Neuron (in vitro differentiated cells): Measurements from ENCODE around the gene ADSS1.

Experiments used
- H2AFZ ChIP-seq: one replicate; pipeline ENCODE4 v1.6.1; 2013; ENCODE audit warnings: low read depth, mild to moderate bottlenecking, inconsistent platforms, low read length, moderate library complexity
- H3K27me3 ChIP-seq: one replicate; pipeline ENCODE4 v1.6.1; 2013; ENCODE audit warnings: low read length; ENCODE audit not compliant: insufficient read depth
- H3K36me3 ChIP-seq: one replicate; pipeline ENCODE4 v1.6.1; 2013; ENCODE audit warnings: low read length; ENCODE audit not compliant: insufficient read depth
- H3K4me1 ChIP-seq: one replicate; pipeline ENCODE4 v1.6.1; 2013; ENCODE audit warnings: low read length; ENCODE audit not compliant: insufficient read depth
- H3K4me3 ChIP-seq: 2 replicates; pipeline ENCODE4 v1.5.1; 2013; ENCODE audit warnings: mild to moderate bottlenecking, low read length, moderate library complexity
- H3K9me3 ChIP-seq: one replicate; pipeline ENCODE4 v1.6.1; 2013; ENCODE audit warnings: low read length

Gene ADSS1

DNA sequence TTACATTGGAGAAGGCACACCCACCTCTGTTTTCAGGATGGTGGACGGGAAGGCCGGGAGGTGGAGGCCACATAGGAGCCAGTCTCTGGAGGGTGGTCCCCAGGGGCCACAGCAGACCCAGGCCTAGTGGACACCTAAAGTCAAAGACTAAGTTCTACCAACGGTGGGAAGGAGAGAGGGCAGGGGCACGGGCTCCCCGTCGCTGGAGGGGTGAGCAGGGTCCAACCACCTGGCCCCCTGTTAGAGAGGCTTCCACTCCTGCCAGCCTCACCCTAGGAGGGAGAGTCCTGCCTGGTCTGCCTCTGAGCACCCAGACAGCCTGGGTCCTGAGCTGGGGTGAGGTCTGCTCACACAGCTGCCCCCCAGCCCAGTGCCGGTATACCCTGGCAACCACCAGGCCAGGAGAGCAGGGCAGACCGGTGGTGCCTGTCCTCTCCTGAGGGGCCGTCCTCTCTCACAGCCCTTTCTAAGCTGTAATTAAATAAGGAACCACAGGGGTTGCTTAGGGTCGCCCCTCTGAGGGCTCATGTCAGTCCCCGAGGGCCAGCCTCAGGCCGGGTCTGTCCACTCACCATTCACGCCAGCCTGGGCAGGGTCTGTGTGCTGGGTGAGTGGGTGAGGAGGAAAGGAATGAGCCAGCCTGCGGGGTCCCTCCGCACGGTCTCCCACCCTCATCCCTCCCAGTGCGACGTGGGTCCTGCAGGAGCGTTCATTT, 32.3 kb upstream of the ADSS1 start:
- H3K9me3 ChIP-seq, result no peaks in the 10 kb centered on the region
- H3K27me3 ChIP-seq, result no peaks in the 10 kb centered on the region
- H2AFZ ChIP-seq, result no peak overlapping the region
- peaks cover 6% of the 10 kb centered on the region for H3K36me3 ChIP-seq
- H3K4me1 ChIP-seq, result peaks cover 25% of the 10 kb centered on the region
- no peak overlapping the region for H3K4me3 ChIP-seq

DNA sequence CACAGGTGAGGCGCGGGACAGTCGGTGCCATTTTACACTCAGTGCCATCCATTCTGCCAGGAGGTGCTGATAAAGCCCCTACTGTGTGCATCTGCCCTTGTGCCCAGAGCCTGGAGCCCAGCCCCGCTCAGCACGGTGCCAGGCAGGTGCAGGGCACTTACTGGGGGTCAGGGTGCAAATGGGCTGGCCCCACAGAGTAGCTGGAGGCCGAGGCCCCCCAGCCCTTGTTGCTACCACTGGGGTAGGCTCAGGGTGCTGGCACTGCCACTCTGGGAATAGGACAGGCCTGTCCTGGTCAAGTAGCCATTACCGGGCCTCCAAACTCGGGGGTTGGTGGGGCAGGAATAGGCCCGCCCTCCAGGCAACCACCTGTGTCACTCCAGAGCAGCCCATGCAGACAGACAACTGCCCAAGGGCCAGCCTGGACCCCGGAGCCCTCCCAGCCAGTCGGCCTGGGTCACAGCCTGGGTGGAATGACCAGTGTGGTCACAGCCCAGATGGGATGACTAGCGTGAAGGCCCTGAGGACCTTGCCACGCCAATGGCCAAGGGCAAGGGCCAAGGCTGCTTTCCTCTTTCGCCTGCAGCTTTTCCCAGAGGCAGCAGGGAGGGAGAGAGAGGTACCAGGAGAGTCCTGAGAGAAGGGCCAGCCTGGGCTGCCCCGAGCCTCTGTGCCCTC, 31.6 kb upstream of the ADSS1 start:
- Histone ChIP-seq H3K36me3 (peaks cover 6% of the 10 kb centered on the region), H3K9me3 (no peaks in the 10 kb centered on the region), H3K4me3 (no peak overlapping the region), H3K27me3 (no peaks in the 10 kb centered on the region), H3K4me1 (peaks cover 25% of the 10 kb centered on the region), H2AFZ (no peak overlapping the region)

DNA sequence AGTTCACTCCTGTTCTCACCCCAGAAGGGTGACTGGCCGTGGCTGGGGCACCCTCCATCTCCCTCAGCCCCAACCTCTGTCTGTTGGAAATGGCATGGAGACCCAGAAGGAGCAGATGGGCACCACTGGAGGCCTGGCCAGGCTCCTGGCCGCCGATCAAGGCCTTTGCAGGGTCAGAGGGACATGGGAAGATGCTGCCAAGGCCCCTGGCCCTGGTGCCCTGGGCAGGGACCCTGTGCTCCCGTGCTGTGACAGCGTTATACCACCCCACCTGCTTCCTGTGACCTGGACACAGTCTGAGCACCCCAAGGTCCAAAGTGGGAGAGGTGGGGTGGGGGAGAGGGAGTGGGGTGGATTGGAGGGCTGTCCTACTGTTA, 31.1 kb upstream of the ADSS1 start:
- peaks cover 30% of the 10 kb centered on the region for H3K4me1 ChIP-seq
- no peak overlapping the region for H3K4me3 ChIP-seq
- no peak overlapping the region for H2AFZ ChIP-seq
- H3K27me3 ChIP-seq, result no peaks in the 10 kb centered on the region
- H3K9me3 ChIP-seq, result no peaks in the 10 kb centered on the region
- H3K36me3 ChIP-seq, result peaks cover 6% of the 10 kb centered on the region

DNA sequence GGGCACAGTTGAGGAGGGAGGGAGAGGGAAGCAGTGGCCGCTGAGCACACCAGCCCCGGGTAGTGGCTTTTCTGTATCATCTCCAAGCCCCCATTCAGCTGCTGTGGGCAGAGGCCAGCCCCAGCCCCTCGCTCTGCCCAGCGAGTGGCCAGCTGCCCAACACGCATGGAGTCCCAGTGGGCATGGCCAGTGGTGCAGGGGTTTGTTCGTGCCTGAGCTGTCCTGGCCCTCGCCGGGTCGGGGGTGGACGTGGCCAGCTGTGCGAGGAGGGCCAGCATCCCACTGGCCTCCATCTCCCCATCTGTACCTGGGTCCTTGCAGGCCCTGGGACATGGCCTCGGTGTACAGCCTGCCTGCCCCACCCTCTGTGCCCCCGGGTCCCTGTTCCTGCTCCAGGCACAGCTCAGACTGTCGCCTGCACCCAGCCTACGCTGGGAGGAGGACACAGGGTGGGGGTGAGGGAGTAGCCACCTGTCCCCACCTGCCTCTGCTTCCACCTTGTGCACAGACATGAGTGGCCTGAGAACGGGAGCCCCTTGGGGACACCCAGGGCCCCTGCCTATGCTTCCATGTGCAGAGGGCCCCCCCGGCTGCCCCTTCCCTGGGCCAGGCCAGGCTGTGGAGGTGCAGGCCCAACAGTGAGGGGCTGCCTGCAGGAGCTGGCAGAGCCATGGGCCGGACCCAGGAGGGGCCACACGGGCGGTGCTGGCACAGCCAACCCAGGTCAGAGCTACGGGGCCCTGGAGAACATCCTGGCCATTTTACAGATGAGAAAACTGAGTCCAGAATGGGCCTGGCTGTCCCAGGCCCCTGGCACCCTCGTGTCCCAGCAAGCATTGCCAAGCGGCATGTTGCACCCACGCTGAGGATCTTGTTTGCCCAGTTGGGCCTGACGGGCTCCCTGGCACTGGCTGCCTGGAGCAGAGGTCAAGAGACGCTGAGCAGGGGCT, 30.3 kb upstream of the ADSS1 start:
- H3K4me1 ChIP-seq, result peaks cover 26% of the 10 kb centered on the region
- no peak overlapping the region for H2AFZ ChIP-seq
- peaks cover 6% of the 10 kb centered on the region for H3K36me3 ChIP-seq
- H3K9me3 ChIP-seq, result no peaks in the 10 kb centered on the region
- H3K4me3 ChIP-seq, result no peak overlapping the region
- H3K27me3 ChIP-seq, result no peaks in the 10 kb centered on the region

DNA sequence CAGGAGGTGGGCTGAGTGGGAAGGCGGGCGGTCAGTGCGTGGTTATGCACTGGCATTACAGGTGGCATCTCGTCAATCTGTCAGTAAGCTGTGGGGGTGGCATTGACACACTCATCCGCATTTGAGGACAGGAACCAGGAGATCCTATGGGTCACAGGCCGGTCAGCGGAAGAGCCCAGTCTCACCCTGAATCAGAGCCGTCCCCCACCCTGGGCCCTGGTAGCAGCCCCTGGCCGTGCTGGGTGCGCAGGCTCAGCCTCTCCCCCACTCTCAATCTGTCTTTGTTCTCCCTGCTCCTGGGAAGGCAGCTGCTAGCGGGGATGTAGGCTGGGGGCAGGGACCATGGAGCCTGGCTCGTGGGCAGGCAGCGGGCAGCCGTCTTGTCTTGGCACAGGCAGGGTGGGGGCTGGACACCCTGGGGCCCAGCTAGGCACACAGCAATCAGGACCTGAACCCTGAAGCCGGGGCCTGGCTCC, 29.5 kb upstream of the ADSS1 start:
- Histone ChIP-seq H2AFZ (no peak overlapping the region), H3K4me3 (no peak overlapping the region), H3K36me3 (peaks cover 6% of the 10 kb centered on the region), H3K27me3 (no peaks in the 10 kb centered on the region), H3K4me1 (peaks cover 21% of the 10 kb centered on the region), H3K9me3 (no peaks in the 10 kb centered on the region)

DNA sequence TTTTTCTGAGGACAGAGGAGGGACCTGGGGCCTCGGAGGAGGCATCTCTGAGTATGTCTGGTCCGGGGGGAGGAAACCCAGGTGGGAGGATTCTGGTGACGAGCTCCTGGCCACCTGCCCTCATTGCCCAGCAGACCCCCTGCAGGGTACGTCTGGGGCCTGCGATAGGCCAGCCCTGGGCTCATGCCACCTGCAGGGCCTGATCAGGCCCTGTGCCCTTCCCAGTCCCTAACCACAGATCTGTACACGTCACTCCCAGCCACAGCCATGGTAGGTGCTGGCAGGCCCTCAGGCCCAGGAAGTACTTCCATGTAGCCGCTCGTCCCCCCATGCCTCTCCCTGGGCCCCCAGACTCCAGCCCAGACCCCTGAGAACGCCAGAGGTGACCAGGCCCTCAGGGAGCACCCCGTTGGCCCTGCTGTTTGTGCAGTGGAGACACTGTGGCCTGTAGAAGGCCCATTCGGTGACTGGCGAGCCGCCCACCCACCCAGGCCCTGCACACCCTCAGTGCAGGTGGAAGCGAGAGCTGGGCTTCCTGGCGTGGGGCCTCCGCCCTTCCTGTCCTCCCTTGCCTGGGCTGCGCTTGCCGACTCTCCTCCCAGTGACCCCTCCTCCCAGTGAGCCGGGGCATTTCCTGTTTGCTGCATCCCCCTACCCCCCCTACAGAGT, 28.9 kb upstream of the ADSS1 start:
- Histone ChIP-seq H3K4me3 (no peak overlapping the region), H2AFZ (no peak overlapping the region), H3K27me3 (no peaks in the 10 kb centered on the region), H3K4me1 (peaks cover 18% of the 10 kb centered on the region), H3K9me3 (no peaks in the 10 kb centered on the region), H3K36me3 (peaks cover 6% of the 10 kb centered on the region)

DNA sequence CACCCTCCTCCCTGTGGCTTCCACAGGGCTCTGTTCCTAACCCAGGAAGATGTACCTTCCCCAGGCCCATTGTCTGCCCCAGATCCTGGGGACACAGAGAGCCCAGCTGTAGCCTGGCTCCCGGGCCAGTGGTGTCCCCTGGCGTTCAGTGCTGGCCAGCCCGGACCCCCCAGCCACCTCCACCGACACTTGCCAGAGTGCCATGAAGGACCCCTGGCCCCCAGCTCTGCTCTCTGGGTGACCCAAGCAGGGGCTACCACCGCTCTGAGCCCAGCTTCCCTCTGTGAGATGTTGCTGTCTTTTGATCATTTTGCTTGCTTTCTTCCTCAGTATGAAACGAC, 28.4 kb upstream of the ADSS1 start:
- Histone ChIP-seq H3K9me3 (no peaks in the 10 kb centered on the region), H3K27me3 (no peaks in the 10 kb centered on the region), H3K36me3 (peaks cover 6% of the 10 kb centered on the region), H3K4me1 (peaks cover 13% of the 10 kb centered on the region), H2AFZ (no peak overlapping the region), H3K4me3 (no peak overlapping the region)

DNA sequence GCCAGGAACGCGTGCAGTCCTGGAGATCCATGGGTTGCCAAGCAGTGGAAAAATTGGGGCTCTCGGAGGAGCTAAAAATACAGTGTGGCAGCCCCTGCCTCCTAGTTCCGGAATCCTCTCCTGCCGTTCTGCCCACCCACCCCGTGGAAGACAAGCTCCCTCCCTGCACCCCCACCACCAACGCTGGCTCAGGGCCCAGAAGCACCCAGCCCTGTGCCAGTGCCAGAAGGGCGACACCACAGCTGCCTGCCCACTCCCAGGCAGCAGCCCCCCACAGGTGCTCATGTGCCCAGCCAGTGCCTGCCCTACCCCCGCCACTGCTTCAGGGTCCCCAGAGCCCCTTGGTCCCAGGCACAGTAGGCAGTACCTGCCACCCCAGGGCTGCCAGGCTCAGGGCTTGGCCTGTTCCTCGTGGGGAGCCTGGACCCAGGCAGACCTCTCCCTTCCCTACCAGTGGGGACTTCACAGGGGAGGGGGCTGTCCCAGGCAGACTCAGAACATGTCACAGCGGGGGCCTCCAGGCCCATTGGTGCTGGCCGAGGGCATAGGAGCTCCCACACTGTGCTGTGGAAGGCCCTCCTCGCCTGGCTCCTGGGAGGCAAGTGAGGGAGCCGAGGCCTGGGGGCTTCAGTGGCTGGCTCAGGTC, 27.2 kb upstream of the ADSS1 start:
- Histone ChIP-seq H2AFZ (no peak overlapping the region), H3K9me3 (no peaks in the 10 kb centered on the region), H3K27me3 (no peaks in the 10 kb centered on the region), H3K36me3 (peaks cover 6% of the 10 kb centered on the region), H3K4me3 (no peak overlapping the region), H3K4me1 (peaks cover 8% of the 10 kb centered on the region)

DNA sequence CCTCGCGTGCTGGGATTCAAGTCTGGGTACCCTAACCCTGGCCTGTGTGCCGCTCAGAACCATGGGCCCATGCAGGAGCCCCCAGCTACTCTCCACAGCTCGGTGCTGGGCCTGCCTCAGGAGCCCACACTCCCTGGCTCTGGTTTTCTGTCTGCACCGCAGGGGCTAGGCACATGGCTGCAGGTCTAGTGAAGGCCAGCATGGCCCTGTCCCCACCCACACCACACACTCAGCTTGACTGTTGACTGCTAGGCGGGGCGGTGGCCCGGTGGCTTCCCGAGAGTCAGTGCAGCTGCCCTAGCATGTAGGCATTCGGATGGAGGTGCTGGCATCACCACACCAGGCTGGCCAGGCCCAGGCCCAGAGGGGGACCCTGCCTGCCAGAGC, 26.7 kb upstream of the ADSS1 start:
- peaks cover 8% of the 10 kb centered on the region for H3K4me1 ChIP-seq

DNA sequence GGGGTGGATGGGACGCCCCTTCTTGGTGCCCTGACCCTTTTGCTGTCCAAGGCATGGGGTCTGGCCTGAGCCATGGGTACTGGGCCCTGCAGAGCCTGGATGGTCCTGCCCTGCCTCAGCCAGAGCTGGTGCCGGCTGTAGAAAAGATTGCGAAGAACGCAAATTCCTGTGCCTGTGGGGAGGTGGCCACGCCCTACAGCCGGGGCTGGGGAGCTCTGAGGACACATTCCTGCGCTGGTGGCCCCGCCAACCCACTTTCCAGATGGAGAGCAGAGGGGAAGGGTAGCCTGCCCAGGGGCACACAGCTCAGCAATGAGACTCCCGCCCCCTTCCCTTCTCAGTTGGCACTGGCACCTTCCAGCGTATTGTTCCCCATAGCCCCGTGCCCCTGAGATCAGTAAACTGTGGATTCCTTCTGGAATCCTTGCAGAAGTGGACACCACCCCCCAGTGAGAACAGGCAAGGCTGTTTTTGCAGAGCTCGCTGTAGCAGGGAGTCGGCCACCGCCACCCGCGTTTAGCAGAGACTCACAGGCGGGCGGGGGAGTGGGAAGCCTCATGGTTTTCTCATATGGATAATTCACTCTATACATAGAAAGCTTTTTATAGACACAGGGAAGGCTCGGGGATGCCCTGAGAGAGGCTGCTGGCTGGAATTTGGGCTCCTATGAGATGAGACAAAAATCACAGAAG, 26.0 kb upstream of the ADSS1 start:
- H3K36me3 ChIP-seq, result peaks cover 6% of the 10 kb centered on the region
- H3K27me3 ChIP-seq, result no peaks in the 10 kb centered on the region
- H3K9me3 ChIP-seq, result no peaks in the 10 kb centered on the region
- H3K4me3 ChIP-seq, result no peak overlapping the region
- no peak overlapping the region for H2AFZ ChIP-seq
- H3K4me1 ChIP-seq, result peaks cover 8% of the 10 kb centered on the region

More for the DNA sequence above, 26.7 kb upstream of the ADSS1 start:
- H3K27me3 ChIP-seq, result no peaks in the 10 kb centered on the region
- no peaks in the 10 kb centered on the region for H3K9me3 ChIP-seq
- no peak overlapping the region for H2AFZ ChIP-seq
- no peak overlapping the region for H3K4me3 ChIP-seq
- peaks cover 6% of the 10 kb centered on the region for H3K36me3 ChIP-seq

DNA sequence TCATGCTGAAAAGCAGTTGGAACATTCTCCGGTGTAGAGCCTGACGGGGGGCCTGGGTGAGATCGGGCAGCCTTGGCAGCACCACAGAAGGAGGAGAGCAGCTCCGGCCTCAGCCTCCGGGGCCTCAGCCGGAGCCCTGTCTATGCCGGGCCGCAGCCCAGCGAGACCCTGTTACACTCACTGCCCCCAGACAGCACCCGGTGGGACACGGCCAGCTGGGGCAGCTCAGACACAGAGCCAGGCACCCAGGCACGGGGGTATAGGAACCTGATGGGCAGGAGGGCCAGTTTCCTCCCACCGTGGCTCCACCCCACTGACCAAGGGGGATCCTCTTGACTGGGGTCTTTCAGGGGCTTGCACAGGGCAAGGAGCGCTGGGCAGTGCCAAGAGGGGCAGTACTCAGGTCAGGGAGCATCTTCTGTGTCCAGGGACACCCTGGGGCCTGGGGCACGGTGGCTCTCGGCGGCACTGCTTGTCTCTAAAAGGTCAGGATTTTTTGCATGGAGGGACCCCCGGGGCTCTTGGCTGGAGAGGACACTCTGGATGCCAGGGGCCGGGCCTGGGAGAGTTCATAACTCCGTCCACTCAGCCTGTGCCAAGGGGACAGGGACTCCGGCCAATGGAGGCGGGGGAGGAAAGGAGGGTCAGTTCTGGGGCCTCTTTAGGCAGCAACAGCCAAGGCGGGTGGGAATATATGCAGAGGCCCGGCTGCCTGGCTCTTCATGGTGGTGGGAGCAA, 25.2 kb upstream of the ADSS1 start:
- Histone ChIP-seq H3K36me3 (peaks cover 8% of the 10 kb centered on the region), H3K4me3 (no peak overlapping the region), H3K4me1 (peaks cover 8% of the 10 kb centered on the region), H3K9me3 (peaks cover under 1% of the 10 kb centered on the region), H2AFZ (no peak overlapping the region), H3K27me3 (no peaks in the 10 kb centered on the region)
